Lung (tissue), 12 donors: ENCODE measurements around the gene UPP2. TPM values are rescaled to one million over a fixed set of nuclear protein-coding genes. Genes with fewer than 3 reads are reported as not detected.

ENCODE experiments used
- ATAC-seq: fragments of 200-7000 bp; cut with Tn5 transposase; one replicate; pipeline ENCODE4 v1.9.1; 2020; ENCODE audit warnings: moderate number of reproducible peaks; ENCODE audit not compliant: insufficient read depth, low FRiP score
- DNase-seq, 3 donors: peaks; one replicate each; pipeline ENCODE4 v3.0.0-alpha.2; 2013 to 2017
- H3K27ac ChIP-seq, 2 donors: one replicate each; pipeline ENCODE4 v1.5.1; 2013; ENCODE audit warnings: mild to moderate bottlenecking in 2 of 2, moderate library complexity in 2 of 2, control low read depth in 1 of 2, inconsistent platforms in 1 of 2, low read depth in 1 of 2, low read length in 1 of 2
- H3K27me3 ChIP-seq, 3 donors: one replicate each; pipeline ENCODE4 v1.5.1; 2013; ENCODE audit warnings: low read length in 2 of 3; ENCODE audit not compliant: control insufficient read depth in 3 of 3, insufficient read depth in 3 of 3
- H3K36me3 ChIP-seq, 4 donors: one replicate each; pipeline ENCODE4 v1.5.1; 2013; ENCODE audit warnings: low read length in 4 of 4, mild to moderate bottlenecking in 1 of 4, moderate library complexity in 1 of 4; ENCODE audit not compliant: control insufficient read depth in 4 of 4, insufficient read depth in 4 of 4
- H3K4me1 ChIP-seq, 5 donors: one replicate each; pipeline ENCODE4 v1.5.1; 2013; ENCODE audit warnings: low read length in 5 of 5, mild to moderate bottlenecking in 2 of 5, moderate library complexity in 1 of 5; ENCODE audit not compliant: control insufficient read depth in 5 of 5, insufficient read depth in 5 of 5
- H3K4me3 ChIP-seq: one replicate; pipeline ENCODE4 v1.5.1; 2013; ENCODE audit warnings: mild to moderate bottlenecking, control low read depth, moderate library complexity
- H3K9ac ChIP-seq, 2 donors: one replicate each; pipeline ENCODE4 v1.5.1; 2013; ENCODE audit warnings: low read length in 2 of 2, control low read depth in 1 of 2; ENCODE audit not compliant: insufficient read depth in 1 of 2
- H3K9me3 ChIP-seq, 4 donors: one replicate each; pipeline ENCODE4 v1.5.1; 2013; ENCODE audit warnings: low read length in 3 of 4, mild to moderate bottlenecking in 1 of 4, moderate library complexity in 1 of 4; ENCODE audit not compliant: control insufficient read depth in 4 of 4, insufficient read depth in 3 of 4
- WGBS, 2 donors: extraction: QIAGEN DNeasy Blood & Tissue Kit; methylation state at CpG; one replicate each; pipeline ENCODE4 v1.1.7; 2013; 5-methylcytosine and 5-hydroxymethylcytosine counted together
- polyA plus RNA-seq, 2 donors: library from polyadenylated mRNA; stranded (reverse); fragments of 200-250 nt; gene quantifications; one replicate each; pipeline ENCODE4 v1.2.1, GENCODE V29; 2013
- total RNA-seq, 2 donors: library from RNA; depleted of rRNA in 1 of 2; stranded (reverse); fragments of >200 nt in 1 of 2; gene quantifications; one replicate each; pipeline ENCODE4 v1.2.1, GENCODE V29; 2014 to 2021
- TF ChIP-seq, protein P1 (sequence below): IDR thresholded peaks from 2 replicates; pipeline ENCODE4 v1.5.1; 2012; ENCODE audit warnings: mild to moderate bottlenecking; ENCODE audit errors: control extremely low read depth, extremely low read depth
- donor health status: control.
- donor health status: control.
- donor health status: Bipolar disorder and iron deficiency.
- donor health status: healthy.
- donor health status: DM: yes; HTN: yes; CAD: no.

The UPP2 gene
- total and polyA plus RNA-seq, 4 donors, result 0.01 TPM; not detected in 3

GRCh38 chr2:158094487-158095092 is 7.1 kb upstream of the UPP2 start:
- Histone ChIP-seq H3K36me3 (no peaks in the 10 kb centered on the region), H3K27ac (no peak overlapping the region)

DNA sequence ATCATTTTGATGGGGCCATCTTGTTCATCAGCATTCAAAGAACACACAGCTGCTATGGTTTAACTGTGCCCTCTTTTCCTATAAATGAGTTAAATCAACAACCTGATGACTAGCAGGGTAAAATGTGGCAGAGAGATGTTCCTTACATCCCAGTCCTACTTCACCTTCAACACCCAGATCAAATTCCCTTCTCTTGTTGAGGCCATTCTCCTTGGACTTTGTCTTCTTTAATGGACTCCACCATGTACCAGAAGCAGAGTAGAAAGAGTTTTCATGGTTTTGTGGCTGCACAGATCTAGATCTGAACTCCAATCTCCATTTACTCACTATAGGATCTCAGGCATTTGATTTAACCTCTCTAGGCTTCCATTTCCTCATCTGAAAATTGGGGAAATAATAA is 6.4 kb upstream of the UPP2 start:
- Histone ChIP-seq H3K27ac (no peak overlapping the region), H3K27me3 (no peaks in the 10 kb centered on the region), H3K36me3 (no peaks in the 10 kb centered on the region), H3K9me3 (peaks cover 0 to 3% (median 0%) of the 10 kb centered on the region in 4 donors), H3K4me3 (no peak overlapping the region), H3K4me1 (peaks cover 0 to 5% (median 0%) of the 10 kb centered on the region in 5 donors), H3K9ac (no peak overlapping the region)
- no peak for DNase-seq
- TF ChIP-seq, protein P1, sequence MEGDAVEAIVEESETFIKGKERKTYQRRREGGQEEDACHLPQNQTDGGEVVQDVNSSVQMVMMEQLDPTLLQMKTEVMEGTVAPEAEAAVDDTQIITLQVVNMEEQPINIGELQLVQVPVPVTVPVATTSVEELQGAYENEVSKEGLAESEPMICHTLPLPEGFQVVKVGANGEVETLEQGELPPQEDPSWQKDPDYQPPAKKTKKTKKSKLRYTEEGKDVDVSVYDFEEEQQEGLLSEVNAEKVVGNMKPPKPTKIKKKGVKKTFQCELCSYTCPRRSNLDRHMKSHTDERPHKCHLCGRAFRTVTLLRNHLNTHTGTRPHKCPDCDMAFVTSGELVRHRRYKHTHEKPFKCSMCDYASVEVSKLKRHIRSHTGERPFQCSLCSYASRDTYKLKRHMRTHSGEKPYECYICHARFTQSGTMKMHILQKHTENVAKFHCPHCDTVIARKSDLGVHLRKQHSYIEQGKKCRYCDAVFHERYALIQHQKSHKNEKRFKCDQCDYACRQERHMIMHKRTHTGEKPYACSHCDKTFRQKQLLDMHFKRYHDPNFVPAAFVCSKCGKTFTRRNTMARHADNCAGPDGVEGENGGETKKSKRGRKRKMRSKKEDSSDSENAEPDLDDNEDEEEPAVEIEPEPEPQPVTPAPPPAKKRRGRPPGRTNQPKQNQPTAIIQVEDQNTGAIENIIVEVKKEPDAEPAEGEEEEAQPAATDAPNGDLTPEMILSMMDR, result no peak
- ATAC-seq, result no peak

More at GRCh38 chr2:158094487-158095092, 7.1 kb upstream of the UPP2 start:
- TF ChIP-seq, protein P1, result no peak
- Histone ChIP-seq H3K27me3 (no peaks in the 10 kb centered on the region), H3K4me3 (no peak overlapping the region), H3K4me1 (peaks cover 0 to 5% (median 0%) of the 10 kb centered on the region in 5 donors), H3K9ac (no peak overlapping the region), H3K9me3 (peaks cover 0 to 3% (median 0%) of the 10 kb centered on the region in 4 donors)
- WGBS, 2 donors, result 41 to 67% methylated on average over 2 of the region's 2 CpGs
- peak in 2 of 3 donors; percentile 11 to 54 for DNase-seq
- ATAC-seq, result no peak

DNA sequence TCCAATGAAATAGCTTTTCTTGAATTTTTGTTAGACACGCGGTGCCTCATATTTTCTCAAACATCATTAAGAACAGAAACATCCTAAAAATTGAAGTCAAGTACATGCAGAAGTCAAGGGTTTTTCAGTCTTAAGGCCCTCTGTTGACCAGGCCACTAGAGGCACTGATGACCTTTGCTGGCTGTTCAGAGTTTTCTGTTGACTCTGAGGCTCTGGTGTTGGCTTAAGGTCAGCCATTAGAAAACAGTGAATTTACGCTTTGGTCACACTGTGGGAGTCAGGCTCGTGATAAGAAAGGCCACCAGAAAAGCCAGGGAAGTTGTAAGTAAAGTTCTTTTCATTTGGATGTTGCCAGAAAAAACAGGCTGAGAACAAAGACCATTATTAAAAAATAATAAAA is 5.8 kb upstream of the UPP2 start:
- H3K27ac ChIP-seq, result no peak overlapping the region
- no peaks in the 10 kb centered on the region for H3K36me3 ChIP-seq
- H3K27me3 ChIP-seq, result no peaks in the 10 kb centered on the region
- no peak overlapping the region for H3K9ac ChIP-seq
- peaks cover 0 to 5% (median 0%) of the 10 kb centered on the region in 5 donors for H3K4me1 ChIP-seq
- no peak for ATAC-seq
- TF ChIP-seq, protein P1, result no peak
- WGBS, 2 donors, result 90 to 95% methylated on average over 4 of the region's 4 CpGs
- no peak overlapping the region for H3K4me3 ChIP-seq
- no peak for DNase-seq
- peaks cover 0 to 3% (median 0%) of the 10 kb centered on the region in 4 donors for H3K9me3 ChIP-seq

GRCh38 chr2:158097481-158097880 is 4.2 kb upstream of the UPP2 start:
- peaks cover 0 to 3% (median 0%) of the 10 kb centered on the region in 4 donors for H3K9me3 ChIP-seq
- DNase-seq (no peak), ATAC-seq (no peak)
- H3K4me1 ChIP-seq, result peaks cover 0 to 5% (median 0%) of the 10 kb centered on the region in 5 donors
- 70 to 82% methylated on average over 2 of the region's 2 CpGs for WGBS, 2 donors
- no peaks in the 10 kb centered on the region for H3K36me3 ChIP-seq
- H3K4me3 ChIP-seq, result no peak overlapping the region
- no peaks in the 10 kb centered on the region for H3K27me3 ChIP-seq
- no peak overlapping the region for H3K9ac ChIP-seq
- H3K27ac ChIP-seq, result no peak overlapping the region
- TF ChIP-seq, protein P1, result no peak
